IMR-90 (cell line): ENCODE data around the gene KCNJ2. TPM values are rescaled to one million over a fixed set of nuclear protein-coding genes. Genes with fewer than 3 reads are reported as not detected.

ENCODE experiments used
- ATAC-seq: fragments of 200-7000 bp; cut with Tn5 transposase; 2 replicates; pipeline ENCODE4 v1.9.1; 2020; ENCODE audit warnings: low read depth, mild to moderate bottlenecking, moderate library complexity
- BruUV-seq: library from RNA; stranded (reverse); fragments of 400-500 nt; replicated peaks from 2 replicates; lab custom pipeline; 2021; lab: Mats Ljungman, UMichigan
- CTCF ChIA-PET: fragments of 300-600 bp; formaldehyde crosslinking; extraction: SDS; loops from one replicate; lab custom pipeline; 2021; ENCODE audit warnings: antibody characterized with exemption; lab: Yijun Ruan, JAX
- POLR2A ChIA-PET: fragments of 300-600 bp; sonication (Branson Sonifier 250); formaldehyde crosslinking; loops from one replicate; lab custom pipeline; 2022; ENCODE audit warnings: antibody characterized with exemption; ENCODE audit not compliant: unreplicated experiment; lab: Charles Lee
- DNase-seq: peaks from one replicate; pipeline ENCODE4 v3.0.0; 2013
- H2AFZ ChIP-seq: replicated peaks from 2 replicates; pipeline ENCODE3; 2013; ENCODE audit warnings: low read length, mild to moderate bottlenecking; ENCODE audit not compliant: poor library complexity
- H2AK5ac ChIP-seq: 2 replicates; pipeline ENCODE4 v1.6.1; 2013; ENCODE audit warnings: low read depth, low read length, inconsistent platforms
- H2AK9ac ChIP-seq: replicated peaks from 2 replicates; pipeline ENCODE3; 2013; ENCODE audit warnings: mild to moderate bottlenecking, low read depth, low read length, moderate library complexity; ENCODE audit not compliant: poor library complexity
- H2BK120ac ChIP-seq: 2 replicates; pipeline ENCODE4 v1.6.1; 2013; ENCODE audit warnings: low read depth, low read length, inconsistent platforms
- H2BK15ac ChIP-seq: 3 replicates; pipeline ENCODE4 v1.6.1; 2013; ENCODE audit warnings: low read depth, low read length, inconsistent platforms
- H2BK20ac ChIP-seq: 2 replicates; pipeline ENCODE4 v1.6.1; 2013; ENCODE audit warnings: low read depth, mild to moderate bottlenecking, inconsistent platforms, low read length, moderate library complexity
- H2BK5ac ChIP-seq: 2 replicates; pipeline ENCODE4 v1.6.1; 2013; ENCODE audit warnings: mild to moderate bottlenecking, low read depth, low read length, inconsistent platforms; ENCODE audit not compliant: poor library complexity, severe bottlenecking
- H3K14ac ChIP-seq: replicated peaks from 2 replicates; pipeline ENCODE4 v1.6.1; 2013; ENCODE audit warnings: low read depth, low read length, inconsistent platforms
- H3K18ac ChIP-seq: 2 replicates; pipeline ENCODE4 v1.6.1; 2013; ENCODE audit warnings: low read depth, low read length, control low read depth
- H3K23ac ChIP-seq: 2 replicates; pipeline ENCODE4 v1.6.1; 2013; ENCODE audit warnings: low read depth, low read length, inconsistent platforms
- H3K27ac ChIP-seq: 2 replicates; pipeline ENCODE4 v1.5.1; 2013; ENCODE audit warnings: mild to moderate bottlenecking, control low read depth, low read length; ENCODE audit not compliant: insufficient read depth
- H3K27me3 ChIP-seq: 2 replicates; pipeline ENCODE4 v1.6.1; 2013; ENCODE audit warnings: low read length; ENCODE audit not compliant: control insufficient read depth, insufficient read depth
- H3K36me3 ChIP-seq: 2 replicates; pipeline ENCODE4 v1.6.1; 2013; ENCODE audit warnings: low read length, mixed read lengths; ENCODE audit not compliant: control insufficient read depth, insufficient read depth
- H3K4ac ChIP-seq: 2 replicates; pipeline ENCODE4 v1.6.1; 2013; ENCODE audit warnings: low read depth, low read length, inconsistent platforms
- H3K4me1 ChIP-seq: 2 replicates; pipeline ENCODE4 v1.6.1; 2013; ENCODE audit warnings: low read length, mixed read lengths; ENCODE audit not compliant: control insufficient read depth, insufficient read depth
- H3K4me2 ChIP-seq: 2 replicates; pipeline ENCODE4 v1.6.1; 2013; ENCODE audit warnings: low read depth, mild to moderate bottlenecking, control low read depth, low read length, moderate library complexity
- H3K4me3 ChIP-seq: 2 replicates; pipeline ENCODE4 v1.5.1; 2013; ENCODE audit warnings: low read depth, mild to moderate bottlenecking, control low read depth, low read length, moderate library complexity; ENCODE audit not compliant: insufficient read depth
- H3K56ac ChIP-seq: 2 replicates; pipeline ENCODE4 v1.6.1; 2013; ENCODE audit warnings: low read length, inconsistent platforms; ENCODE audit not compliant: insufficient read depth; ENCODE audit errors: extremely low read depth
- H3K79me1 ChIP-seq, 2 experiments: 2 replicates each; pipeline ENCODE4 v1.6.1; 2013; ENCODE audit warnings: low read length in 2 of 2, inconsistent platforms in 1 of 2, low read depth in 1 of 2
- H3K9ac ChIP-seq: 2 replicates; pipeline ENCODE4 v1.6.1; 2013; ENCODE audit warnings: low read depth, low read length, control low read depth
- H3K9me1 ChIP-seq: 2 replicates; pipeline ENCODE4 v1.6.1; 2013; ENCODE audit warnings: low read length, inconsistent platforms; ENCODE audit not compliant: insufficient read depth
- H3K9me3 ChIP-seq: 2 replicates; pipeline ENCODE4 v1.6.1; 2013; ENCODE audit warnings: low read length; ENCODE audit not compliant: control insufficient read depth, insufficient read depth
- H4K20me1 ChIP-seq: 2 replicates; pipeline ENCODE4 v1.6.1; 2013; ENCODE audit warnings: low read length, inconsistent platforms; ENCODE audit not compliant: insufficient read depth
- H4K5ac ChIP-seq: 2 replicates; pipeline ENCODE4 v1.6.1; 2013; ENCODE audit warnings: mild to moderate bottlenecking, low read depth, low read length, control low read depth
- H4K8ac ChIP-seq, 2 experiments: 2 replicates each; pipeline ENCODE4 v1.6.1; 2013; ENCODE audit warnings: low read depth in 2 of 2, low read length in 2 of 2, control low read depth in 1 of 2, inconsistent platforms in 1 of 2
- H4K91ac ChIP-seq: 2 replicates; pipeline ENCODE4 v1.6.1; 2013; ENCODE audit warnings: low read depth, low read length, inconsistent platforms; ENCODE audit not compliant: insufficient read depth
- BHLHE40 ChIP-seq: fragments of 150-350 bp; IDR thresholded peaks from 2 replicates; pipeline ENCODE4 v1.6.1; 2016; ENCODE audit warnings: mild to moderate bottlenecking, low read depth, low read length
- CEBPB ChIP-seq: IDR thresholded peaks from 2 replicates; pipeline ENCODE4 v1.6.1; 2012; ENCODE audit warnings: low read depth, low read length, improper control_type of control experiment
- CHD1 ChIP-seq: IDR thresholded peaks from 2 replicates; pipeline ENCODE4 v1.6.1; 2012; ENCODE audit warnings: low read depth, low read length, improper control_type of control experiment
- FOS ChIP-seq: fragments of 150-350 bp; IDR thresholded peaks from 2 replicates; pipeline ENCODE4 v1.6.1; 2016; ENCODE audit warnings: low read depth, low read length
- MAFK ChIP-seq: IDR thresholded peaks from 2 replicates; pipeline ENCODE4 v1.6.1; 2012; ENCODE audit warnings: low read depth, low read length, improper control_type of control experiment
- MAZ ChIP-seq: IDR thresholded peaks from 2 replicates; pipeline ENCODE4 v1.6.1; 2012; ENCODE audit warnings: low read depth, mild to moderate bottlenecking, low read length, improper control_type of control experiment, moderate library complexity, borderline replicate concordance
- MXI1 ChIP-seq: IDR thresholded peaks from 2 replicates; pipeline ENCODE4 v1.6.1; 2012; ENCODE audit warnings: low read depth, mild to moderate bottlenecking, low read length, moderate library complexity, borderline replicate concordance
- NFE2L2 ChIP-seq: fragments of 150-350 bp; IDR thresholded peaks from 2 replicates; pipeline ENCODE4 v1.6.1; 2016; ENCODE audit warnings: low read depth, mild to moderate bottlenecking, low read length
- POLR2A ChIP-seq: IDR thresholded peaks from 2 replicates; pipeline ENCODE4 v1.6.1; 2012; ENCODE audit warnings: mild to moderate bottlenecking, low read depth, low read length
- RAD21 ChIP-seq: IDR thresholded peaks from 2 replicates; pipeline ENCODE4 v1.6.1; 2012; ENCODE audit warnings: low read length, improper control_type of control experiment
- RCOR1 ChIP-seq: IDR thresholded peaks from 2 replicates; pipeline ENCODE4 v1.6.1; 2012; ENCODE audit warnings: mild to moderate bottlenecking, low read length, improper control_type of control experiment; ENCODE audit not compliant: insufficient replicate concordance
- RFX5 ChIP-seq: IDR thresholded peaks from 2 replicates; pipeline ENCODE4 v1.8.0; 2012; ENCODE audit warnings: low read depth, mild to moderate bottlenecking, low read length, moderate library complexity
- SMC3 ChIP-seq: fragments of 150-350 bp; IDR thresholded peaks from 2 replicates; pipeline ENCODE4 v1.6.1; 2016; ENCODE audit warnings: low read depth, mild to moderate bottlenecking, antibody characterized with exemption, low read length, moderate library complexity
- WGBS, 2 experiments: methylation state at CpG; one replicate each; pipeline versions ENCODE4 v1.1.5 to v1.1.7; 2013; ENCODE audit warnings: missing lambda C conversion rate in 2 of 2; ENCODE audit not compliant: insufficient read length in 1 of 2; ENCODE audit errors: extremely low coverage in 2 of 2; 5-methylcytosine and 5-hydroxymethylcytosine counted together
- dilution Hi-C: fragments of 300-500 bp; cut with HindIII; formaldehyde crosslinking; loops from one replicate; pipeline ENCODE4 v1.14.3; 2018; ENCODE audit warnings: low sequenced_read_pairs; ENCODE audit not compliant: unreplicated experiment
- in situ Hi-C: fragments of 300-500 bp; cut with MboI; formaldehyde crosslinking; loops from 3 replicates; pipeline ENCODE4 v1.14.3; 2019; ENCODE audit warnings: low sequenced_read_pairs, inconsistent platforms, mixed read lengths
- intact Hi-C: fragments of 100-400 bp; cut with micrococcal nuclease; formaldehyde crosslinking; loops from 2 replicates; pipeline ENCODE4 v1.10.0; 2022
- polyA plus RNA-seq, 3 experiments: library from polyadenylated mRNA; depleted of rRNA; stranded (reverse); fragments of >200 nt; gene quantifications; 2 replicates each; pipeline ENCODE4 v1.2.3, GENCODE V29; 2012; ENCODE audit warnings: low replicate concordance in 1 of 3
- total RNA-seq: library from RNA; depleted of rRNA; stranded (reverse); fragments of >200 nt; gene quantifications from 2 replicates; pipeline ENCODE4 v1.2.3, GENCODE V29; 2012
- TF ChIP-seq, protein P1 (sequence below): fragments of 150-350 bp; IDR thresholded peaks from 2 replicates; pipeline ENCODE4 v1.6.1; 2016; ENCODE audit warnings: low read depth, mild to moderate bottlenecking, low read length, moderate library complexity, borderline replicate concordance
- TF ChIP-seq, protein P2 (sequence below): conservative IDR thresholded peaks from 2 replicates; pipeline ENCODE4 v1.5.1; 2012; ENCODE audit warnings: mild to moderate bottlenecking, low read depth, low read length, improper control_type of control experiment
- TF ChIP-seq, protein P3 (sequence below): fragments of 150-350 bp; IDR thresholded peaks from 2 replicates; pipeline ENCODE4 v1.6.1; 2017; ENCODE audit warnings: mild to moderate bottlenecking, antibody characterized with exemption, low read length, low read depth

The KCNJ2 gene
- total and polyA plus RNA-seq, 2 of the 4 experiments (the other 2 are of a cell fraction), result 0.55 to 8.6 TPM

DNA sequence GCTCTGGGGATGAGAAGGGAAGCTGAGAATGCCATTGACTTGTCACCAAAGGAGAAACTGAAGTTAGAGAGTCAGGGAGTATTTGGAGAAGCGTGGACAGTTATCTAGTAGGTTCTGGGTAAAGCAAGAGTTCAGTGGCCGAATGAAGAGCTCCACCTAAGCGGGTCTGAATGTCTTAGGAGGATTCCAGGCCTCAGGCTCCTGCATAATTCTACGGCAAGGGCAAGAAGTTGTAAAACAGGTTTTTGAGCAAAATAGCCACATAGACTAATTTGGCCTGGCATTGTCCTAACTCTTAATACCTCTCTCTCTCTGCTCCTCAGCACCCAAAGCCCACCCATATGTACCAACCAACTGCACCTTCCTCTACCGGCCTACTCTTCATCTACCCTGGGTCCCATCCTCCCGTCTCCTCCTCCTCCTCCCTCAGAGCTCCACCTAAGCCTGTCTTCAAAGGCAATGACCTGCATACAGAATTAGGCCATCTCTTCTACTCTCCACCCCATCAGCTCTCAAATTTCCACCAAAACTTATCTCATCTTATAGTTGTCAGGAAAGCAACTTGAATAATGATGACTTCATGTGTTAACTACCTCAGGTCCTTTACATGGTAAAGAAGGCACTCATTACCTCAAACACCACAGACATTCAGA is 42.0 kb upstream of the KCNJ2 start:
- H2BK15ac ChIP-seq, result no peak overlapping the region
- no peaks in the 10 kb centered on the region for H3K9me1 ChIP-seq
- no peak overlapping the region for H3K23ac ChIP-seq
- no peak overlapping the region for H4K8ac ChIP-seq
- dilution Hi-C loops, result no loop called here
- H3K56ac ChIP-seq, result no peak overlapping the region
- no CpG with 5 or more reads among the region's 6 CpGs for WGBS, 2 experiments
- H3K4me2 ChIP-seq, result no peak overlapping the region
- no peak overlapping the region for H2BK5ac ChIP-seq
- H3K27ac ChIP-seq, result no peak overlapping the region
- H2AK5ac ChIP-seq, result no peak overlapping the region
- no peak overlapping the region for H2BK120ac ChIP-seq
- BruUV-seq, result no TSS peak
- no peaks in the 10 kb centered on the region for H4K20me1 ChIP-seq
- H3K4ac ChIP-seq, result no peak overlapping the region
- no peak overlapping the region for H2AK9ac ChIP-seq
- ATAC-seq, result no peak
- ChIA-PET POLR2A (no interaction called here), CTCF (interaction anchor here (0.5 to 0.6 kb wide), 2 partner anchors 107 to 630 kb away, joined by 4 to 7 read pairs; no protein-coding TSS in a partner anchor)
- no peaks in the 10 kb centered on the region for H3K79me1 ChIP-seq
- H2BK20ac ChIP-seq, result no peak overlapping the region
- H3K18ac ChIP-seq, result no peak overlapping the region
- TF ChIP-seq NFE2L2 (no peak), SMC3 (no peak), POLR2A (no peak), MAZ (no peak), BHLHE40 (no peak), RFX5 (no peak), RCOR1 (no peak), MXI1 (no peak), RAD21 (no peak), MAFK (no peak), CHD1 (no peak), FOS (no peak), CEBPB (no peak)
- TF ChIP-seq, protein P1, sequence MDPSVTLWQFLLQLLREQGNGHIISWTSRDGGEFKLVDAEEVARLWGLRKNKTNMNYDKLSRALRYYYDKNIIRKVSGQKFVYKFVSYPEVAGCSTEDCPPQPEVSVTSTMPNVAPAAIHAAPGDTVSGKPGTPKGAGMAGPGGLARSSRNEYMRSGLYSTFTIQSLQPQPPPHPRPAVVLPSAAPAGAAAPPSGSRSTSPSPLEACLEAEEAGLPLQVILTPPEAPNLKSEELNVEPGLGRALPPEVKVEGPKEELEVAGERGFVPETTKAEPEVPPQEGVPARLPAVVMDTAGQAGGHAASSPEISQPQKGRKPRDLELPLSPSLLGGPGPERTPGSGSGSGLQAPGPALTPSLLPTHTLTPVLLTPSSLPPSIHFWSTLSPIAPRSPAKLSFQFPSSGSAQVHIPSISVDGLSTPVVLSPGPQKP, result no peak
- TF ChIP-seq, protein P2, sequence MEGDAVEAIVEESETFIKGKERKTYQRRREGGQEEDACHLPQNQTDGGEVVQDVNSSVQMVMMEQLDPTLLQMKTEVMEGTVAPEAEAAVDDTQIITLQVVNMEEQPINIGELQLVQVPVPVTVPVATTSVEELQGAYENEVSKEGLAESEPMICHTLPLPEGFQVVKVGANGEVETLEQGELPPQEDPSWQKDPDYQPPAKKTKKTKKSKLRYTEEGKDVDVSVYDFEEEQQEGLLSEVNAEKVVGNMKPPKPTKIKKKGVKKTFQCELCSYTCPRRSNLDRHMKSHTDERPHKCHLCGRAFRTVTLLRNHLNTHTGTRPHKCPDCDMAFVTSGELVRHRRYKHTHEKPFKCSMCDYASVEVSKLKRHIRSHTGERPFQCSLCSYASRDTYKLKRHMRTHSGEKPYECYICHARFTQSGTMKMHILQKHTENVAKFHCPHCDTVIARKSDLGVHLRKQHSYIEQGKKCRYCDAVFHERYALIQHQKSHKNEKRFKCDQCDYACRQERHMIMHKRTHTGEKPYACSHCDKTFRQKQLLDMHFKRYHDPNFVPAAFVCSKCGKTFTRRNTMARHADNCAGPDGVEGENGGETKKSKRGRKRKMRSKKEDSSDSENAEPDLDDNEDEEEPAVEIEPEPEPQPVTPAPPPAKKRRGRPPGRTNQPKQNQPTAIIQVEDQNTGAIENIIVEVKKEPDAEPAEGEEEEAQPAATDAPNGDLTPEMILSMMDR, result no peak
- TF ChIP-seq, protein P3, sequence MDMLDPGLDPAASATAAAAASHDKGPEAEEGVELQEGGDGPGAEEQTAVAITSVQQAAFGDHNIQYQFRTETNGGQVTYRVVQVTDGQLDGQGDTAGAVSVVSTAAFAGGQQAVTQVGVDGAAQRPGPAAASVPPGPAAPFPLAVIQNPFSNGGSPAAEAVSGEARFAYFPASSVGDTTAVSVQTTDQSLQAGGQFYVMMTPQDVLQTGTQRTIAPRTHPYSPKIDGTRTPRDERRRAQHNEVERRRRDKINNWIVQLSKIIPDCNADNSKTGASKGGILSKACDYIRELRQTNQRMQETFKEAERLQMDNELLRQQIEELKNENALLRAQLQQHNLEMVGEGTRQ, result no peak
- H3K36me3 ChIP-seq, result no peaks in the 10 kb centered on the region
- no peak for DNase-seq
- H3K9ac ChIP-seq, result no peak overlapping the region
- H4K91ac ChIP-seq, result no peak overlapping the region
- in situ Hi-C loops, result no loop called here
- no peaks in the 10 kb centered on the region for H3K9me3 ChIP-seq
- H3K27me3 ChIP-seq, result no peaks in the 10 kb centered on the region
- H4K5ac ChIP-seq, result no peak overlapping the region
- no peaks in the 10 kb centered on the region for H3K4me1 ChIP-seq
- intact Hi-C loops, result no loop called here
- no peak overlapping the region for H2AFZ ChIP-seq
- no peak overlapping the region for H3K4me3 ChIP-seq
- H3K14ac ChIP-seq, result no peak overlapping the region
